HepG2 (cell line): ENCODE results near the gene TIPRL. TPM values are rescaled to one million over a fixed set of nuclear protein-coding genes. Genes with fewer than 3 reads are reported as not detected.

ENCODE experiments used
- AFF4 ChIP-seq: sonication (generic); formaldehyde crosslinking; IDR thresholded peaks from 2 replicates; pipeline ENCODE4 v1.4.0; 2020; ENCODE audit warnings: missing genetic modification reagents
- CHCHD3 ChIP-seq: sonication (generic); formaldehyde crosslinking; IDR thresholded peaks from 2 replicates; pipeline ENCODE4 v1.8.0; 2022; ENCODE audit warnings: mild to moderate bottlenecking, missing genetic modification reagents, moderate library complexity
- FOXC1 ChIP-seq: sonication (generic); formaldehyde crosslinking; IDR thresholded peaks from 2 replicates; pipeline ENCODE4 v1.8.0; 2022; ENCODE audit warnings: mild to moderate bottlenecking, missing genetic modification reagents, borderline replicate concordance
- SAP130 ChIP-seq: IDR thresholded peaks from 2 replicates; pipeline ENCODE4 v1.6.1; 2016; ENCODE audit warnings: low read depth
- ZBTB43 ChIP-seq: sonication (generic); formaldehyde crosslinking; conservative IDR thresholded peaks from 2 replicates; pipeline ENCODE4 v1.4.0; 2020; ENCODE audit warnings: missing genetic modification reagents
- ZNF24 ChIP-seq: fragments of 450-650 bp; IDR thresholded peaks from 2 replicates; pipeline ENCODE4 v1.6.1; 2017; ENCODE audit warnings: antibody characterized with exemption, mild to moderate bottlenecking
- ZNF784 ChIP-seq: sonication (generic); formaldehyde crosslinking; IDR thresholded peaks from 2 replicates; pipeline ENCODE4 v1.5.1; 2020; ENCODE audit warnings: missing genetic modification reagents, mild to moderate bottlenecking, borderline replicate concordance
- polyA plus RNA-seq, 8 experiments: library from polyadenylated mRNA; depleted of rRNA in 3 of 8; stranded (reverse) in 7 of 8; unstranded in 1 of 8; fragments of >200 nt; fragmentation: Illumina TruSeq in 4 of 8; extraction: Trizol in 4 of 8; gene quantifications; 2 replicates each; pipeline versions ENCODE4 v1.2.1 to v1.2.3, GENCODE V29; 2011 to 2016; ENCODE audit warnings: low read depth in 4 of 8, missing spikeins in 1 of 8, mixed read lengths in 1 of 8; ENCODE audit not compliant: insufficient read depth in 1 of 8
- total RNA-seq, 5 experiments: library from RNA; depleted of rRNA; stranded (reverse); fragments of >200 nt; fragmentation: Illumina TruSeq; extraction: Trizol; gene quantifications; 2 replicates each; pipeline ENCODE4 v1.2.3, GENCODE V29; 2016; ENCODE audit warnings: low read depth in 1 of 5
- TF ChIP-seq, protein P1 (sequence below): sonication (generic); formaldehyde crosslinking; IDR thresholded peaks from 2 replicates; pipeline ENCODE4 v1.5.1; 2020; ENCODE audit warnings: mild to moderate bottlenecking, missing genetic modification reagents, moderate library complexity
- TF ChIP-seq, protein P2 (sequence below): sonication (generic); formaldehyde crosslinking; IDR thresholded peaks from 2 replicates; pipeline ENCODE4 v1.4.0; 2020; ENCODE audit warnings: missing genetic modification reagents
- TF ChIP-seq, protein P3 (sequence below): sonication (generic); formaldehyde crosslinking; IDR thresholded peaks from 2 replicates; pipeline ENCODE4 v1.8.0; 2022; ENCODE audit warnings: low read depth, missing genetic modification reagents
- TF ChIP-seq, protein P4 (sequence below): sonication (generic); formaldehyde crosslinking; conservative IDR thresholded peaks from 2 replicates; pipeline ENCODE4 v1.4.0; 2020; ENCODE audit warnings: missing genetic modification reagents

The TIPRL gene
- total and polyA plus RNA-seq, 2 of the 13 experiments (the other 11 are each of a cell fraction or from before 2014, with no cell fraction given), result 10.1 to 22.8 TPM

DNA sequence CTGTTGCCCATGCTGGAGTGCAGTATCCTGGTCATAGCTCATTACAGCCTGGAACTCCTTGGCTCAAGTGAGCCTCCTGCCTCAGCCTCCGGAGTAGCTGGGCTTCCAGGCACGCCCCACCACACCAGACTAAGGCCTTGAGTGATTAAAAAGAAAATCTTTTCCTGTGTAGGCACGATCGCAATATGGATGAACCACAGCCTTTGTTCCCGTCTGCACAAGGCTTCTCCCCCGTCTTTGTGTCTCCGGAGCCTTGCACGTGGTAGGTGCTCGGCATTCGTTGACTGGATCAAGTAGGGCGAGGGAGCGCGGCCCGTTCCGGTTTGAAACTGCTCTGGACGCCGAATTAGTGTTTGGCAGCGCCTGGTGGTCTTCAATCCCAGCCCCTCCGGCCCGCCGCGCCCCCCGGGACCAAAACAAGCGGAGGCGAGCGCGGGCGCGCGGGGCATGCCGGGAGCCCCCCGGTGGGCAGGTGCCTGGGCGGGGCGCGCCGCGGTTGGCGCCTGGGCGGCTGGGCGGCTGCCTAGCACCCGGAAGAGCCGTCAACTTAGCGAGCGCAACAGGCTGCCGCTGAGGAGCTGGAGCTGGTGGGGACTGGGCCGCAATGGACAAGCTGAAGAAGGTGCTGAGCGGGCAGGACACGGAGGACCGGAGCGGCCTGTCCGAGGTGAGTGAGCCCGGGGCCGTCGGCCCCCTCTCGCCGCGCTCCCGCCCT, 46.9 kb downstream of the TIPRL start, which contains the start of gene SFT2D2 (continued):
- TF ChIP-seq FOXC1 (CRISPR knock-in tag), result no peak
- TF ChIP-seq, protein P1, sequence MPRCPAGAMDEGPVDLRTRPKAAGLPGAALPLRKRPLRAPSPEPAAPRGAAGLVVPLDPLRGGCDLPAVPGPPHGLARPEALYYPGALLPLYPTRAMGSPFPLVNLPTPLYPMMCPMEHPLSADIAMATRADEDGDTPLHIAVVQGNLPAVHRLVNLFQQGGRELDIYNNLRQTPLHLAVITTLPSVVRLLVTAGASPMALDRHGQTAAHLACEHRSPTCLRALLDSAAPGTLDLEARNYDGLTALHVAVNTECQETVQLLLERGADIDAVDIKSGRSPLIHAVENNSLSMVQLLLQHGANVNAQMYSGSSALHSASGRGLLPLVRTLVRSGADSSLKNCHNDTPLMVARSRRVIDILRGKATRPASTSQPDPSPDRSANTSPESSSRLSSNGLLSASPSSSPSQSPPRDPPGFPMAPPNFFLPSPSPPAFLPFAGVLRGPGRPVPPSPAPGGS (CRISPR knock-in tag), result peak; percentile 87
- TF ChIP-seq ZBTB43 (CRISPR knock-in tag), result peak; percentile 93
- peak; percentile 84 for TF ChIP-seq SAP130
- no peak for TF ChIP-seq ZNF24
- TF ChIP-seq, protein P2, sequence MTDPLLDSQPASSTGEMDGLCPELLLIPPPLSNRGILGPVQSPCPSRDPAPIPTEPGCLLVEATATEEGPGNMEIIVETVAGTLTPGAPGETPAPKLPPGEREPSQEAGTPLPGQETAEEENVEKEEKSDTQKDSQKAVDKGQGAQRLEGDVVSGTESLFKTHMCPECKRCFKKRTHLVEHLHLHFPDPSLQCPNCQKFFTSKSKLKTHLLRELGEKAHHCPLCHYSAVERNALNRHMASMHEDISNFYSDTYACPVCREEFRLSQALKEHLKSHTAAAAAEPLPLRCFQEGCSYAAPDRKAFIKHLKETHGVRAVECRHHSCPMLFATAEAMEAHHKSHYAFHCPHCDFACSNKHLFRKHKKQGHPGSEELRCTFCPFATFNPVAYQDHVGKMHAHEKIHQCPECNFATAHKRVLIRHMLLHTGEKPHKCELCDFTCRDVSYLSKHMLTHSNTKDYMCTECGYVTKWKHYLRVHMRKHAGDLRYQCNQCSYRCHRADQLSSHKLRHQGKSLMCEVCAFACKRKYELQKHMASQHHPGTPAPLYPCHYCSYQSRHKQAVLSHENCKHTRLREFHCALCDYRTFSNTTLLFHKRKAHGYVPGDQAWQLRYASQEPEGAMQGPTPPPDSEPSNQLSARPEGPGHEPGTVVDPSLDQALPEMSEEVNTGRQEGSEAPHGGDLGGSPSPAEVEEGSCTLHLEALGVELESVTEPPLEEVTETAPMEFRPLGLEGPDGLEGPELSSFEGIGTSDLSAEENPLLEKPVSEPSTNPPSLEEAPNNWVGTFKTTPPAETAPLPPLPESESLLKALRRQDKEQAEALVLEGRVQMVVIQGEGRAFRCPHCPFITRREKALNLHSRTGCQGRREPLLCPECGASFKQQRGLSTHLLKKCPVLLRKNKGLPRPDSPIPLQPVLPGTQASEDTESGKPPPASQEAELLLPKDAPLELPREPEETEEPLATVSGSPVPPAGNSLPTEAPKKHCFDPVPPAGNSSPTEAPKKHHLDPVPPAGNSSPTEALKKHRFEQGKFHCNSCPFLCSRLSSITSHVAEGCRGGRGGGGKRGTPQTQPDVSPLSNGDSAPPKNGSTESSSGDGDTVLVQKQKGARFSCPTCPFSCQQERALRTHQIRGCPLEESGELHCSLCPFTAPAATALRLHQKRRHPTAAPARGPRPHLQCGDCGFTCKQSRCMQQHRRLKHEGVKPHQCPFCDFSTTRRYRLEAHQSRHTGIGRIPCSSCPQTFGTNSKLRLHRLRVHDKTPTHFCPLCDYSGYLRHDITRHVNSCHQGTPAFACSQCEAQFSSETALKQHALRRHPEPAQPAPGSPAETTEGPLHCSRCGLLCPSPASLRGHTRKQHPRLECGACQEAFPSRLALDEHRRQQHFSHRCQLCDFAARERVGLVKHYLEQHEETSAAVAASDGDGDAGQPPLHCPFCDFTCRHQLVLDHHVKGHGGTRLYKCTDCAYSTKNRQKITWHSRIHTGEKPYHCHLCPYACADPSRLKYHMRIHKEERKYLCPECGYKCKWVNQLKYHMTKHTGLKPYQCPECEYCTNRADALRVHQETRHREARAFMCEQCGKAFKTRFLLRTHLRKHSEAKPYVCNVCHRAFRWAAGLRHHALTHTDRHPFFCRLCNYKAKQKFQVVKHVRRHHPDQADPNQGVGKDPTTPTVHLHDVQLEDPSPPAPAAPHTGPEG (CRISPR knock-in tag), result peak; percentile 74; the same call in 1 of the 2 replicates
- no peak for TF ChIP-seq CHCHD3 (CRISPR knock-in tag)
- TF ChIP-seq ZNF784, result peak; percentile 84; the same call in 1 of the 2 replicates
- TF ChIP-seq, protein P3, sequence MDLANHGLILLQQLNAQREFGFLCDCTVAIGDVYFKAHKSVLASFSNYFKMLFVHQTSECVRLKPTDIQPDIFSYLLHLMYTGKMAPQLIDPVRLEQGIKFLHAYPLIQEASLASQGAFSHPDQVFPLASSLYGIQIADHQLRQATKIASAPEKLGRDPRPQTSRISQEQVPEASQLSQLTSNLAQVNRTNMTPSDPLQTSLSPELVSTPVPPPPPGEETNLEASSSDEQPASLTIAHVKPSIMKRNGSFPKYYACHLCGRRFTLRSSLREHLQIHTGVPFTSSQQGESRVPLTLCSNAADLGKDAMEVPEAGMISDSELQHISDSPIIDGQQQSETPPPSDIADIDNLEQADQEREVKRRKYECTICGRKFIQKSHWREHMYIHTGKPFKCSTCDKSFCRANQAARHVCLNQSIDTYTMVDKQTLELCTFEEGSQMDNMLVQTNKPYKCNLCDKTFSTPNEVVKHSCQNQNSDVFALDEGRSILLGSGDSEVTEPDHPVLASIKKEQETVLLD (CRISPR knock-in tag), result peak; percentile 82
- TF ChIP-seq, protein P4, sequence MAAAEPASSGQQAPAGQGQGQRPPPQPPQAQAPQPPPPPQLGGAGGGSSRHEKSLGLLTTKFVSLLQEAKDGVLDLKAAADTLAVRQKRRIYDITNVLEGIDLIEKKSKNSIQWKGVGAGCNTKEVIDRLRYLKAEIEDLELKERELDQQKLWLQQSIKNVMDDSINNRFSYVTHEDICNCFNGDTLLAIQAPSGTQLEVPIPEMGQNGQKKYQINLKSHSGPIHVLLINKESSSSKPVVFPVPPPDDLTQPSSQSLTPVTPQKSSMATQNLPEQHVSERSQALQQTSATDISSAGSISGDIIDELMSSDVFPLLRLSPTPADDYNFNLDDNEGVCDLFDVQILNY (CRISPR knock-in tag), result peak; percentile 34; the same call in 1 of the 2 replicates
- no peak for TF ChIP-seq AFF4 (CRISPR knock-in tag)
